A549 (cell line): Measurements from ENCODE around the gene ANKRD16. TPM values are rescaled to one million over a fixed set of nuclear protein-coding genes. Genes with fewer than 3 reads are reported as not detected.
"Not testable (repeated sequence)": the region's sequence is repeated elsewhere in the genome, so short reads cannot be mapped to it uniquely, and the experiment has no call there.

Experiments used
- ATAC-seq, 2 experiments: fragments of 200-7000 bp in 1 of 2; fragments of >200 bp in 1 of 2; cut with Nextera tagmentation in 1 of 2; cut with Tn5 transposase in 1 of 2; 3 replicates each; pipeline versions ENCODE4 v1.8.0 to v1.9.1; 2018 to 2020; ENCODE audit warnings: mild to moderate bottlenecking in 1 of 2, moderate library complexity in 1 of 2
- CTCF ChIA-PET: fragments of 300-600 bp; sonication (Branson Sonifier 250); formaldehyde crosslinking; extraction: SDS; loops from one replicate; lab custom pipeline; 2021; ENCODE audit warnings: antibody characterized with exemption, inconsistent platforms; lab: Yijun Ruan, JAX
- POLR2A ChIA-PET: fragments of 350-600 bp; formaldehyde crosslinking; extraction: SDS; loops from one replicate; lab custom pipeline; 2021; ENCODE audit warnings: antibody characterized with exemption, inconsistent platforms; lab: Yijun Ruan, JAX
- DNase-seq, 2 experiments: peaks; one replicate each; pipeline versions ENCODE4 v3.0.0 to v3.0.0-alpha.2; 2011 to 2016; ENCODE audit warnings: low read depth in 1 of 2, low spot score in 1 of 2
- FAIRE-seq: peaks from 2 replicates; lab custom pipeline; 2011; peaks lifted over from hg19 to GRCh38; lab: Jason Lieb, UNC
- H3K27ac ChIP-seq, 2 experiments: fragments of >200 bp; sonication (Bioruptor Twin); formaldehyde crosslinking; 3 replicates each; pipeline ENCODE4 v1.5.1; 2016 to 2017
- H3K4me1 ChIP-seq: fragments of >200 bp; sonication (Bioruptor Twin); formaldehyde crosslinking; 3 replicates; pipeline ENCODE4 v1.6.1; 2016
- H3K4me2 ChIP-seq: fragments of >200 bp; sonication (Bioruptor Twin); formaldehyde crosslinking; 3 replicates; pipeline ENCODE4 v1.6.1; 2016
- H3K4me3 ChIP-seq: fragments of >200 bp; sonication (Bioruptor Twin); formaldehyde crosslinking; 3 replicates; pipeline ENCODE4 v1.5.1; 2016
- H3K9me3 ChIP-seq: fragments of >200 bp; sonication (Bioruptor Twin); formaldehyde crosslinking; 3 replicates; pipeline ENCODE4 v1.6.1; 2016
- BCL3 ChIP-seq: fragments of >200 bp; sonication (Bioruptor Twin); formaldehyde crosslinking; IDR thresholded peaks from 3 replicates; pipeline ENCODE4 v1.6.1; 2016
- BHLHE40 ChIP-seq: IDR thresholded peaks from 2 replicates; pipeline ENCODE4 v1.6.1; 2012; ENCODE audit warnings: low read depth, low read length, inconsistent platforms
- CBX8 ChIP-seq: fragments of 200-600 bp; sonication (generic); IDR thresholded peaks from 2 replicates; pipeline ENCODE4 v1.6.1; 2016
- CEBPB ChIP-seq, 2 experiments: fragments of >200 bp in 1 of 2; sonication (Bioruptor Twin) in 1 of 2; formaldehyde crosslinking in 1 of 2; IDR thresholded peaks; 2 replicates each; pipeline ENCODE4 v1.6.1; 2012 to 2016
- CHD4 ChIP-seq: fragments of 200-600 bp; sonication (generic); IDR thresholded peaks from 2 replicates; pipeline ENCODE4 v1.6.1; 2016; ENCODE audit warnings: antibody characterized with exemption, mild to moderate bottlenecking, borderline replicate concordance
- ELK1 ChIP-seq: fragments of 150-350 bp; IDR thresholded peaks from 2 replicates; pipeline ENCODE4 v1.6.1; 2014; ENCODE audit warnings: low read depth, mild to moderate bottlenecking, low read length
- EP300 ChIP-seq, 2 experiments: fragments of >200 bp; sonication (Bioruptor Twin); formaldehyde crosslinking; IDR thresholded peaks; 2 replicates in 1 of 2; 3 replicates in 1 of 2; pipeline ENCODE4 v1.6.1; 2016 to 2017
- FOSB ChIP-seq: fragments of 250-450 bp; sonication (Bioruptor Pico); IDR thresholded peaks from 2 replicates; pipeline ENCODE4 v1.5.0; 2020; ENCODE audit warnings: mild to moderate bottlenecking, moderate library complexity
- HMGXB4 ChIP-seq: fragments of 250-450 bp; sonication (Bioruptor Pico); IDR thresholded peaks from 2 replicates; pipeline ENCODE4 v1.5.0; 2021; ENCODE audit warnings: mild to moderate bottlenecking, moderate library complexity, borderline replicate concordance
- HOXB13 ChIP-seq: fragments of 250-450 bp; sonication (Bioruptor Pico); IDR thresholded peaks from 2 replicates; pipeline ENCODE4 v1.5.0; 2020; ENCODE audit warnings: low read depth, mild to moderate bottlenecking, moderate library complexity
- HOXB5 ChIP-seq: fragments of 250-450 bp; sonication (Bioruptor Pico); IDR thresholded peaks from 2 replicates; pipeline ENCODE4 v1.5.0; 2020; ENCODE audit warnings: mild to moderate bottlenecking, moderate library complexity
- JUN ChIP-seq, 2 experiments: fragments of >200 bp; sonication (Bioruptor Twin); formaldehyde crosslinking; IDR thresholded peaks; 2 replicates in 1 of 2; 3 replicates in 1 of 2; pipeline ENCODE4 v1.6.1; 2016 to 2017
- KDM1A ChIP-seq: fragments of 200-600 bp; sonication (generic); IDR thresholded peaks from 2 replicates; pipeline ENCODE4 v1.6.1; 2016; ENCODE audit warnings: low read depth, mild to moderate bottlenecking
- KDM5A ChIP-seq: fragments of 200-600 bp; sonication (generic); IDR thresholded peaks from 2 replicates; pipeline ENCODE4 v1.6.1; 2016; ENCODE audit warnings: antibody characterized with exemption, mild to moderate bottlenecking
- MAFK ChIP-seq: fragments of 450-650 bp; IDR thresholded peaks from 2 replicates; pipeline ENCODE4 v1.6.1; 2014; ENCODE audit not compliant: partially characterized antibody
- MYC ChIP-seq: IDR thresholded peaks from 2 replicates; pipeline ENCODE4 v1.6.1; 2012; ENCODE audit warnings: mild to moderate bottlenecking, inconsistent platforms, low read length, improper control_type of control experiment, borderline replicate concordance
- NPAS2 ChIP-seq: fragments of 250-450 bp; sonication (Bioruptor Pico); IDR thresholded peaks from 2 replicates; pipeline ENCODE4 v1.8.0; 2022; ENCODE audit warnings: mild to moderate bottlenecking, moderate library complexity, borderline replicate concordance
- NR3C1 ChIP-seq: fragments of >200 bp; sonication (Bioruptor Twin); formaldehyde crosslinking; IDR thresholded peaks from 3 replicates; pipeline ENCODE4 v1.6.1; 2017
- POLR2A ChIP-seq: IDR thresholded peaks from 2 replicates; pipeline ENCODE4 v1.6.1; 2012; ENCODE audit warnings: mild to moderate bottlenecking, low read length
- POLR2AphosphoS2 ChIP-seq: conservative IDR thresholded peaks from 2 replicates; pipeline ENCODE4 v1.6.1; 2012; ENCODE audit warnings: low read length, improper control_type of control experiment, inconsistent platforms
- RCOR1 ChIP-seq: fragments of 150-350 bp; IDR thresholded peaks from 2 replicates; pipeline ENCODE4 v1.6.1; 2014; ENCODE audit warnings: antibody characterized with exemption, low read length, low read depth
- RFX5 ChIP-seq: fragments of 450-650 bp; IDR thresholded peaks from 2 replicates; pipeline ENCODE4 v1.7.1; 2014; ENCODE audit warnings: antibody characterized with exemption, mild to moderate bottlenecking, moderate library complexity
- RNF2 ChIP-seq: fragments of 200-600 bp; sonication (generic); IDR thresholded peaks from 2 replicates; pipeline ENCODE4 v1.6.1; 2016; ENCODE audit warnings: low read depth, mild to moderate bottlenecking, antibody characterized with exemption, moderate library complexity, borderline replicate concordance
- SMC3 ChIP-seq: fragments of >200 bp; sonication (Bioruptor Twin); formaldehyde crosslinking; IDR thresholded peaks from 3 replicates; pipeline ENCODE4 v1.6.1; 2018; ENCODE audit warnings: inconsistent platforms
- SREBF2 ChIP-seq: fragments of 450-650 bp; IDR thresholded peaks from 2 replicates; pipeline ENCODE4 v1.6.1; 2014; ENCODE audit warnings: mild to moderate bottlenecking, moderate library complexity
- WGBS: methylation state at CpG from one replicate; pipeline ENCODE4 v1.1.6; 2017; ENCODE audit errors: missing lambda C conversion rate; 5-methylcytosine and 5-hydroxymethylcytosine counted together
- polyA plus RNA-seq, 4 experiments: library from polyadenylated mRNA; depleted of rRNA in 3 of 4; stranded (reverse); fragments of >200 nt; fragmentation: RNase III in 1 of 4; extraction: RNeasy Plus Mini Kit Qiagen cat#74134 plus additional on column Dnase treatment in 1 of 4; gene quantifications; 2 replicates in 3 of 4; 3 replicates in 1 of 4; pipeline ENCODE4 v1.2.3, GENCODE V29; 2011 to 2017
- TF ChIP-seq, protein P1 (sequence below): fragments of 200-600 bp; sonication (generic); IDR thresholded peaks from 2 replicates; pipeline ENCODE4 v1.6.1; 2016; ENCODE audit warnings: antibody characterized with exemption, mild to moderate bottlenecking, moderate library complexity

The ANKRD16 gene
- polyA plus RNA-seq, 2 of the 4 experiments (the other 2 are of a cell fraction), result 7.3 to 8.9 TPM

DNA sequence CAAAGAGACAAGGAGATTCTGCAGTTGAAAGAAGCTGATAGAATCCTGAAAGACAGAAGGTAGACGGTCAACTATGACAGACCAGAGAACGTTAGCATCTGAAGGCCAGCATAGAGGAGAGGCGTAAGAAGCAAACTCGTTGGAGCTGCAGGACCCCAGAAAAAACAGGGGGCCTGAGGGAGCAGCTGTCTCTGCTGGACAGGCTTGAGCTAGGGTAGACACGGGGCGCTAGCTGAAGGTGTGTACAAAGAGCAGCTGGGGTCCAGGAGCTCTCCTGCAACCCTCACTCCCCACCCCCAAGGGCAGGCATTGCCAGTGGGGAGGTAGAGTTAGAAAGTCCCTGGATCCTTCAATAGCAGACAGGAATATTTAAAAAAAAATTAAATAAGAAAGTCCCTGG lies 61.9 kb downstream of the ANKRD16 start:
- 78% methylated on average over 6 of the region's 6 CpGs for WGBS
- CTCF ChIA-PET, result no interaction called here
- no peak for ATAC-seq
- Histone ChIP-seq H3K4me2 (no peak overlapping the region), H3K4me1 (no peaks in the 10 kb centered on the region), H3K4me3 (no peak overlapping the region), H3K27ac (no peak overlapping the region), H3K9me3 (no peaks in the 10 kb centered on the region)
- DNase-seq, result no peak
- POLR2A ChIA-PET, result no interaction called here
- FAIRE-seq, result no peak
- TF ChIP-seq KDM1A, result no peak
- TF ChIP-seq, protein P1, sequence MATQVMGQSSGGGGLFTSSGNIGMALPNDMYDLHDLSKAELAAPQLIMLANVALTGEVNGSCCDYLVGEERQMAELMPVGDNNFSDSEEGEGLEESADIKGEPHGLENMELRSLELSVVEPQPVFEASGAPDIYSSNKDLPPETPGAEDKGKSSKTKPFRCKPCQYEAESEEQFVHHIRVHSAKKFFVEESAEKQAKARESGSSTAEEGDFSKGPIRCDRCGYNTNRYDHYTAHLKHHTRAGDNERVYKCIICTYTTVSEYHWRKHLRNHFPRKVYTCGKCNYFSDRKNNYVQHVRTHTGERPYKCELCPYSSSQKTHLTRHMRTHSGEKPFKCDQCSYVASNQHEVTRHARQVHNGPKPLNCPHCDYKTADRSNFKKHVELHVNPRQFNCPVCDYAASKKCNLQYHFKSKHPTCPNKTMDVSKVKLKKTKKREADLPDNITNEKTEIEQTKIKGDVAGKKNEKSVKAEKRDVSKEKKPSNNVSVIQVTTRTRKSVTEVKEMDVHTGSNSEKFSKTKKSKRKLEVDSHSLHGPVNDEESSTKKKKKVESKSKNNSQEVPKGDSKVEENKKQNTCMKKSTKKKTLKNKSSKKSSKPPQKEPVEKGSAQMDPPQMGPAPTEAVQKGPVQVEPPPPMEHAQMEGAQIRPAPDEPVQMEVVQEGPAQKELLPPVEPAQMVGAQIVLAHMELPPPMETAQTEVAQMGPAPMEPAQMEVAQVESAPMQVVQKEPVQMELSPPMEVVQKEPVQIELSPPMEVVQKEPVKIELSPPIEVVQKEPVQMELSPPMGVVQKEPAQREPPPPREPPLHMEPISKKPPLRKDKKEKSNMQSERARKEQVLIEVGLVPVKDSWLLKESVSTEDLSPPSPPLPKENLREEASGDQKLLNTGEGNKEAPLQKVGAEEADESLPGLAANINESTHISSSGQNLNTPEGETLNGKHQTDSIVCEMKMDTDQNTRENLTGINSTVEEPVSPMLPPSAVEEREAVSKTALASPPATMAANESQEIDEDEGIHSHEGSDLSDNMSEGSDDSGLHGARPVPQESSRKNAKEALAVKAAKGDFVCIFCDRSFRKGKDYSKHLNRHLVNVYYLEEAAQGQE, result no peak

DNA sequence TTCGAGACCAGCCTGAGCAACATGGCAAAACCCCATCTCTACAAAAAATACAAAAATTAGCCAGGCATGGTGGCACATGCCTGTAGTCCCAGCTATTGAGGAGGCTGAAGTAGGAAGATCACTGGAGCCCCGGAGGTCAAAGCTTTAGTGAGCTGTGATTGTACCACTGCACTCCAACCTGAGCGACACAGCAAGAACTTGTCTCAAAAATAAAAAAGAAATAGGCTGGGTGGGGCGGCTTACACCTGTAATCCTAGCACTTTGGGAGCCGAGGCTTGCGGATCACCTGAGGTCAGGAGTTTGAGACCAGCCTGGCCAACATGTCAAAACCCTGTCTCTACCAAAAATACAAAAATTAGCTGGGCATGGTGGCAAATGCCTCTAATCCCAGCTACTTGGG lies 63.2 kb downstream of the ANKRD16 start:
- H3K9me3 ChIP-seq, FAIRE-seq, H3K4me1 ChIP-seq, H3K4me3 ChIP-seq, DNase-seq, H3K27ac ChIP-seq, ATAC-seq, H3K4me2 ChIP-seq, POLR2A ChIA-PET: not testable (repeated sequence)
- 77% methylated on average over 6 of the region's 6 CpGs for WGBS
- CTCF ChIA-PET, result interaction anchor here (0.6 kb wide), 1 partner anchor 9 kb away, joined by 4 read pairs; no protein-coding TSS in a partner anchor

GRCh38 chr10:5818894-5819293 lies 70.8 kb downstream of the ANKRD16 start:
- ChIA-PET CTCF (interaction anchor here (0.7 to 1.9 kb wide), 3 partner anchors 10 to 376 kb away, joined by 3 to 4 read pairs (median 3); no protein-coding TSS in a partner anchor), POLR2A (interaction anchor here (1.4 kb wide), 1 partner anchor 71 kb away, joined by 3 read pairs; the partner anchor contains the start of genes ANKRD16 and FBH1)
- Histone ChIP-seq H3K27ac (no peak overlapping the region), H3K4me2 (no peak overlapping the region), H3K4me1 (peaks cover 9% of the 10 kb centered on the region), H3K4me3 (no peak overlapping the region), H3K9me3 (no peaks in the 10 kb centered on the region)
- no peak for FAIRE-seq
- WGBS, result 73% methylated on average over 5 of the region's 6 CpGs
- ATAC-seq, result no peak
- no peak for DNase-seq
- no peak for TF ChIP-seq SMC3
- no peak for TF ChIP-seq CEBPB (IDR thresholded peaks at IDR 0.05)
- no peak for TF ChIP-seq HMGXB4 (CRISPR knock-in tag)
- TF ChIP-seq BHLHE40, result no peak
- no peak for TF ChIP-seq JUN (IDR thresholded peaks at IDR 0.05)
- TF ChIP-seq SREBF2, result no peak
- no peak for TF ChIP-seq NR3C1
- TF ChIP-seq POLR2AphosphoS2, result no peak
- TF ChIP-seq POLR2A, result no peak
- no peak for TF ChIP-seq MYC
- no peak for TF ChIP-seq RFX5

DNA sequence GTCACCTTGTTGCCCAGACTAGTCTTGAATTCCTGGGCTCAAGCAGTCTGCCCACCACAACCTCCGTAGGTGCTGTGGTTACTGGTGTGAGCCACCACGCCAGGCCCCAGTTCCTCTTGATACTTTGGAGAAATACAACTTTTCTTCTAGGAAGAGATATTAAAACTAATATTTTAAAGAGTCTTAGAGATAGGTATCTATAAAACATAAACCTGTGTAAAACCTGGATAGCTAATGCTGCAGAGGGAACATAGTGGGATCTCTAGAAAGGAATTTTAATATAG lies 71.7 kb downstream of the ANKRD16 start:
- CTCF ChIA-PET, result interaction anchor here (1.9 kb wide), 1 partner anchor 11 kb away, joined by 4 read pairs; no protein-coding TSS in a partner anchor
- DNase-seq, result no peak
- peaks cover 9% of the 10 kb centered on the region for H3K4me1 ChIP-seq
- no peaks in the 10 kb centered on the region for H3K9me3 ChIP-seq
- no peak overlapping the region for H3K4me2 ChIP-seq
- ATAC-seq, result no peak
- POLR2A ChIA-PET, result no interaction called here
- no peak overlapping the region for H3K4me3 ChIP-seq
- no peak for FAIRE-seq
- 86% methylated on average over 2 of the region's 2 CpGs for WGBS
- H3K27ac ChIP-seq, result no peak overlapping the region
- TF ChIP-seq CHD4 (no peak), RFX5 (no peak), FOSB (no peak), KDM5A (no peak), MAFK (no peak), HOXB13 (CRISPR knock-in tag) (no peak), ELK1 (no peak), RCOR1 (no peak), NPAS2 (CRISPR knock-in tag) (no peak), HOXB5 (no peak), BCL3 (no peak), CBX8 (no peak), RNF2 (no peak), EP300 (IDR thresholded peaks at IDR 0.05) (no peak)
